DOHH2 (cell line): Measurements from ENCODE around the gene MS4A1.

Experiments used
- H3F3A ChIP-seq: fragments of 200-600 bp; sonication (generic), shearing (Covaris generic); 2 replicates; pipeline ENCODE4 v1.6.0; 2016; ENCODE audit warnings: antibody characterized with exemption, mild to moderate bottlenecking; ENCODE audit not compliant: control insufficient read depth, insufficient read depth
- H3K27ac ChIP-seq: fragments of 200-600 bp; sonication (generic); 2 replicates; pipeline ENCODE4 v1.5.1; 2014; ENCODE audit warnings: low read depth, mild to moderate bottlenecking, low read length, moderate library complexity
- H3K27me3 ChIP-seq: fragments of 200-600 bp; sonication (generic); 2 replicates; pipeline ENCODE4 v1.6.1; 2014; ENCODE audit warnings: mild to moderate bottlenecking, low read length, mixed read lengths; ENCODE audit not compliant: control insufficient read depth
- H3K36me3 ChIP-seq: fragments of 200-600 bp; sonication (generic); 2 replicates; pipeline ENCODE4 v1.6.1; 2014; ENCODE audit warnings: mild to moderate bottlenecking, low read length, moderate library complexity, mixed read lengths; ENCODE audit not compliant: control insufficient read depth
- H3K4me1 ChIP-seq: fragments of 200-600 bp; sonication (generic); 2 replicates; pipeline ENCODE4 v1.6.1; 2014; ENCODE audit warnings: mild to moderate bottlenecking, low read length, mixed read lengths; ENCODE audit not compliant: control insufficient read depth
- H3K4me2 ChIP-seq: fragments of 200-600 bp; sonication (generic); 2 replicates; pipeline ENCODE4 v1.6.0; 2014; ENCODE audit warnings: mild to moderate bottlenecking, low read length, moderate library complexity
- H3K4me3 ChIP-seq: fragments of 200-600 bp; sonication (generic); 2 replicates; pipeline ENCODE4 v1.5.1; 2014; ENCODE audit warnings: mild to moderate bottlenecking, low read length, mixed read lengths
- H3K79me2 ChIP-seq: fragments of 200-600 bp; sonication (generic); 2 replicates; pipeline ENCODE4 v1.6.1; 2014; ENCODE audit warnings: mild to moderate bottlenecking, low read length, mixed read lengths; ENCODE audit not compliant: control insufficient read depth
- H3K9me2 ChIP-seq: fragments of 200-600 bp; sonication (generic); replicated peaks from 2 replicates; pipeline ENCODE4 v1.6.1; 2014; ENCODE audit warnings: mild to moderate bottlenecking, low read length, mixed read lengths; ENCODE audit not compliant: control insufficient read depth
- H3K9me3 ChIP-seq: fragments of 200-600 bp; sonication (generic); 2 replicates; pipeline ENCODE4 v1.6.1; 2014; ENCODE audit warnings: antibody characterized with exemption, low read length, mixed read lengths; ENCODE audit not compliant: control insufficient read depth, insufficient read depth
- H4K20me1 ChIP-seq: fragments of 200-600 bp; sonication (generic); 2 replicates; pipeline ENCODE4 v1.6.0; 2014; ENCODE audit warnings: low read depth, mild to moderate bottlenecking, antibody characterized with exemption, low read length, moderate library complexity; ENCODE audit not compliant: control insufficient read depth, insufficient read depth
- CTCF ChIP-seq: fragments of 200-600 bp; sonication (generic); IDR thresholded peaks from one replicate; pipeline ENCODE4 v1.5.1; 2014; ENCODE audit warnings: antibody characterized with exemption, mild to moderate bottlenecking, low read depth, low read length; ENCODE audit not compliant: poor library complexity, severe bottlenecking
- EZH2phosphoT487 ChIP-seq: fragments of 200-600 bp; sonication (generic); IDR thresholded peaks from 2 replicates; pipeline ENCODE4 v1.6.1; 2017; ENCODE audit warnings: borderline replicate concordance, mild to moderate bottlenecking, antibody characterized with exemption, low read length, moderate library complexity, mixed read lengths

The MS4A1 gene

GRCh38 chr11:60492488-60493009 lies 36.9 kb downstream of the MS4A1 start, which contains the start of gene MS4A12:
Gene MS4A12 (plus strand): TSS chr11:60492778. CDS start chr11:60497319, 4,541 bp downstream.
- Histone ChIP-seq H3K36me3 (no peaks in the 10 kb centered on the region), H3K4me1 (no peaks in the 10 kb centered on the region), H3F3A (no peaks in the 10 kb centered on the region), H3K4me3 (no peak within 1 kb of the TSS), H3K9me3 (no peaks in the 10 kb centered on the region), H3K4me2 (no peak within 1 kb of the TSS), H3K9me2 (no peaks in the 10 kb centered on the region), H4K20me1 (no peaks in the 10 kb centered on the region), H3K27ac (no peak within 1 kb of the TSS), H3K27me3 (no peaks in the 10 kb centered on the region), H3K79me2 (no peaks in the 10 kb centered on the region)
- TF ChIP-seq EZH2phosphoT487 (no peak), CTCF (no peak)

GRCh38 chr11:60493454-60493853 lies 37.8 kb downstream of the MS4A1 start:
- Histone ChIP-seq H3K27ac (no peak overlapping the region), H3K4me3 (no peak overlapping the region), H4K20me1 (no peaks in the 10 kb centered on the region), H3K79me2 (no peaks in the 10 kb centered on the region), H3F3A (no peaks in the 10 kb centered on the region), H3K27me3 (no peaks in the 10 kb centered on the region), H3K4me2 (no peak overlapping the region), H3K4me1 (peaks cover 1% of the 10 kb centered on the region), H3K9me3 (no peaks in the 10 kb centered on the region), H3K36me3 (no peaks in the 10 kb centered on the region), H3K9me2 (no peaks in the 10 kb centered on the region)
- TF ChIP-seq EZH2phosphoT487 (no peak), CTCF (no peak)

GRCh38 chr11:60498399-60498798 lies 42.8 kb downstream of the MS4A1 start:
- TF ChIP-seq CTCF = no peak
- TF ChIP-seq EZH2phosphoT487 = no peak
- no peaks in the 10 kb centered on the region for H3K27me3 ChIP-seq
- H4K20me1 ChIP-seq = no peaks in the 10 kb centered on the region
- no peaks in the 10 kb centered on the region for H3K9me3 ChIP-seq
- no peak overlapping the region for H3K4me2 ChIP-seq
- H3K27ac ChIP-seq = no peak overlapping the region
- H3K79me2 ChIP-seq = no peaks in the 10 kb centered on the region
- peaks cover 9% of the 10 kb centered on the region for H3K4me1 ChIP-seq
- H3K9me2 ChIP-seq = no peaks in the 10 kb centered on the region
- no peaks in the 10 kb centered on the region for H3F3A ChIP-seq
- H3K36me3 ChIP-seq = no peaks in the 10 kb centered on the region
- no peak overlapping the region for H3K4me3 ChIP-seq
